ENCODE measurements around the gene PEX5L. TPM values are rescaled to one million over a fixed set of nuclear protein-coding genes. Genes with fewer than 3 reads are reported as not detected.

The PEX5L gene
- total RNA-seq, 3 donors from 2014 or later = 0.12 to 0.78 (median 0.25) TPM

DNA sequence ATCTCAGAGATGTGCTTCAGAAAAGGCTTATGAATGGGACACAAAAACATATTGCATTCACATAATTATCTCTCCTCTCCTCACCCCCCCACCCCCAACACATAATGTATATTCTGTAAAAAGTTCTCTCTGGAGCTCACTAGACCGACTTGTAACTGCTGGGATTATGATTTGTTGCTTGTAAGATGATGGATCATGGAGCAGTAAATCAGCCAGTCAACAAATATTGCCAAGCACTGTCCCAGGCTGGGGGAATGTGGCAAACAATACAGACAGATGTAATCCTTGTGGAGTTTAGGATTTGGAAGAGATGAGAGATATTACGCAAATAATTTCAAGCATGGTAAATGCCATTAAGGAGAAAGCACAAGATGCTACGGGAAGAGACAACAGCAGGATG, 114.8 kb downstream of the PEX5L start:
- Histone ChIP-seq H3K4me1 (ENCODE audit: low read depth) (no peaks in the 10 kb centered on the region), H3K9me3 (no peaks in the 10 kb centered on the region), H3K4me3 (no peak overlapping the region), H3K36me3 (ENCODE audit: low read depth) (no peaks in the 10 kb centered on the region)
- DNase-seq (no peak), ATAC-seq (no peak)
- TF ChIP-seq, protein P1, sequence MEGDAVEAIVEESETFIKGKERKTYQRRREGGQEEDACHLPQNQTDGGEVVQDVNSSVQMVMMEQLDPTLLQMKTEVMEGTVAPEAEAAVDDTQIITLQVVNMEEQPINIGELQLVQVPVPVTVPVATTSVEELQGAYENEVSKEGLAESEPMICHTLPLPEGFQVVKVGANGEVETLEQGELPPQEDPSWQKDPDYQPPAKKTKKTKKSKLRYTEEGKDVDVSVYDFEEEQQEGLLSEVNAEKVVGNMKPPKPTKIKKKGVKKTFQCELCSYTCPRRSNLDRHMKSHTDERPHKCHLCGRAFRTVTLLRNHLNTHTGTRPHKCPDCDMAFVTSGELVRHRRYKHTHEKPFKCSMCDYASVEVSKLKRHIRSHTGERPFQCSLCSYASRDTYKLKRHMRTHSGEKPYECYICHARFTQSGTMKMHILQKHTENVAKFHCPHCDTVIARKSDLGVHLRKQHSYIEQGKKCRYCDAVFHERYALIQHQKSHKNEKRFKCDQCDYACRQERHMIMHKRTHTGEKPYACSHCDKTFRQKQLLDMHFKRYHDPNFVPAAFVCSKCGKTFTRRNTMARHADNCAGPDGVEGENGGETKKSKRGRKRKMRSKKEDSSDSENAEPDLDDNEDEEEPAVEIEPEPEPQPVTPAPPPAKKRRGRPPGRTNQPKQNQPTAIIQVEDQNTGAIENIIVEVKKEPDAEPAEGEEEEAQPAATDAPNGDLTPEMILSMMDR (IDR thresholded peaks at IDR 0.05) = no peak
- intact Hi-C loops (cut with DNase I, micrococcal nuclease) = no loop called here

GRCh38 chr3:179921500-179921899, 115.2 kb downstream of the PEX5L start:
- no peak for DNase-seq
- Histone ChIP-seq H3K4me1 (ENCODE audit: low read depth) (no peaks in the 10 kb centered on the region), H3K36me3 (ENCODE audit: low read depth) (no peaks in the 10 kb centered on the region), H3K9me3 (no peaks in the 10 kb centered on the region), H3K4me3 (no peak overlapping the region)
- intact Hi-C loops (cut with DNase I, micrococcal nuclease) = no loop called here
- TF ChIP-seq, protein P1 (IDR thresholded peaks at IDR 0.05) = no peak
- ATAC-seq = no peak

DNA sequence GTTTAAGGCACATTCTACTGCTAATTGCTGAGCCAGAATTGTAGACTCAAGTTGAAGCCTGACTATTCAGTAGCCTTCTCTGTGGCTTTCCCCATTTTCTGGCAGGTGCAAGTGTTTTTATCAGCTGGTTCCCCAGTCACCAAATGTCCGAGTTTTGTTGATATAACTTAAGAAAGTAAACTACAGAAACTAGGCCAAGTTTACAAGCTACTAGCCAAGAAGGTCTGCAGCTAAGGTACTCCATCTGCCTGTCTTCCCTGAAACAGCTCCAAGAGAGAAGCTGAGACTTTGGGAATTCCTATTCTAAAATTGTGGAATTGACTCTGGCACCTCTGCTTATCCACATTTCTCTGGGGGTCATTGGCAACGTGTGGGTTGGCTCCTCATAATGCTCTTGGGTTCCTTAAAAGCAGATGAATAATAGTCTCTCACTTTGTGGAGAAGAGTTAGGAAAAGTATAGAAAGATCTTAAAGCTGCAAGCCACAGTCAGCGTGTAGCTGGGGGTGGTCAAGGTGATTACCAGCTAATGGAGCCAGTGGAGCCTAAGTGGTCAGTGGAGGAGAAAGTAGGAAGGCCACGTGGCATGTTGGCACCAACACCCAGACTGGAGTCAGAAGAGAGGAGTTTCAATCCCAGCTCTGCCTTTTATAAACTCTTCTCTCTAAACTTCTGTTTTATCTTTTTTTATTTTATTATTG, 128.8 kb downstream of the PEX5L start:
- intact Hi-C loops (cut with DNase I, micrococcal nuclease) = no loop called here
- no peaks in the 10 kb centered on the region for H3K9me3 ChIP-seq

GRCh38 chr3:179902061-179902460, 134.7 kb downstream of the PEX5L start:
- no peaks in the 10 kb centered on the region for H3K4me1 ChIP-seq (ENCODE audit: low read depth)
- intact Hi-C loops (cut with DNase I, micrococcal nuclease) = no loop called here

More for the DNA sequence above, 128.8 kb downstream of the PEX5L start:
- Histone ChIP-seq H3K36me3 (ENCODE audit: low read depth) (no peaks in the 10 kb centered on the region), H3K4me1 (ENCODE audit: low read depth) (no peaks in the 10 kb centered on the region), H3K4me3 (no peak overlapping the region)
- TF ChIP-seq, protein P1 (IDR thresholded peaks at IDR 0.05) = no peak
- ATAC-seq = no peak
- DNase-seq = no peak

DNA sequence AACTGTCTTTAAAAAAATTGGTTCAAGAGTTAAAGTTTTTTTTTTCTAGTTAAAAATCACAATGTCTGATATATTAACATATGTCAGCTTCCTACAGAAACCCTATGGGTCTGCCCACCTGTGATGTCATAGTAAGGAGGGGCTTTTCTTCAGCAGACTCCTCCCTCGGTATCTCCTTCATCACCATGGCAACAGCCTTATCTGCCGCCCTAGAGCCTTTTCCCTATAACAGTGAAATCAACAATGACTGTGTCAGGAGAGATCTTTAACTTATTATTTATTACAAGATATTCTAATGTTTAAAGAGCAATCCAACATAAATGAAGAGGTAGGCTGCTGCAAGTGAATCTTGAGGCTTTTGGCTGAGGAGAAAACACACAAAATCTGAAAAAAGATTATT, 138.7 kb downstream of the PEX5L start:
- DNase-seq (no peak), ATAC-seq (peak; percentile 45)
- no peaks in the 10 kb centered on the region for H3K9me3 ChIP-seq
- no peaks in the 10 kb centered on the region for H3K36me3 ChIP-seq (ENCODE audit: low read depth)
- H3K4me1 ChIP-seq (ENCODE audit: low read depth) = no peaks in the 10 kb centered on the region
- intact Hi-C loops (cut with DNase I, micrococcal nuclease) = no loop called here
- TF ChIP-seq, protein P1 (IDR thresholded peaks at IDR 0.05) = no peak
- H3K4me3 ChIP-seq = no peak overlapping the region

More at GRCh38 chr3:179902061-179902460, 134.7 kb downstream of the PEX5L start:
- ATAC-seq (no peak), DNase-seq (no peak)
- no peaks in the 10 kb centered on the region for H3K9me3 ChIP-seq
- H3K4me3 ChIP-seq = no peak overlapping the region
- no peaks in the 10 kb centered on the region for H3K36me3 ChIP-seq (ENCODE audit: low read depth)
- TF ChIP-seq, protein P1 (IDR thresholded peaks at IDR 0.05) = no peak

Measured in mucosa of descending colon (tissue), 3 donors.